Fibroblast of pulmonary artery (primary cell): ENCODE data around the gene ABCB6.

Source experiments
- DNase-seq: peaks from one replicate; pipeline ENCODE4 v3.0.0-alpha.2; 2010; ENCODE audit warnings: low read depth
- H3K4me3 ChIP-seq: replicated peaks from 2 replicates; pipeline ENCODE4 v1.5.1; 2011; ENCODE audit warnings: low read depth, mild to moderate bottlenecking, control low read depth, low read length, moderate library complexity
- CTCF ChIP-seq: IDR thresholded peaks from 2 replicates; pipeline ENCODE4 v1.5.1; 2011; ENCODE audit warnings: mild to moderate bottlenecking, control low read depth, low read length, inconsistent platforms; ENCODE audit errors: missing control alignments

Gene ABCB6

DNA sequence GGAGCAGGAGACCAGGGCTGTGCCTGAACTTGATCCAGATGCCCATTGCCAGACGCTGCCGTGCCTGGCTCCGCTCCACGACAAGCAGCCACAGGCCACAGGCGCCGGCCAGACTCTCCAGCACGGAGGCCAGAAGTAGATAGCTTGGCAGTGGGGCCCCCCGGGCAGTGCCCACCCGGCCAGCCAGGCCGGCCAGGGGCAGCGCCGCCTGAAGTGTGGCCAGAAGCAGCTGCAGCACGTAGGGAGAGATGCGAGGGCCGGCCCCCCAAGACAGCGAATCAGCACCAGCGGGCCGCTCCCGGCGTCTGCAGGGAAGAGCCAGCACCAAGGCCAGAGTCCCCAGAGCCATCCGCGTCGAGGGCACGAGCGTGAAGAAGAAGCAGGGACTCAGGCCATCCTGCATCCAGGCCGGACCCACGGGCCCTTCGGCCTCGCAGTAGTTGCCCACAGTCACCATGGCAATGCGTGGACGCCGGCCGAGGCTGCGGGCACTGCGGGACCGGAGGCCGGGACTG is 484 bp downstream of the ABCB6 start:
- DNase-seq = peak; percentile 75
- TF ChIP-seq CTCF = no peak
- H3K4me3 ChIP-seq = peak overlapping the region; percentile 63

DNA sequence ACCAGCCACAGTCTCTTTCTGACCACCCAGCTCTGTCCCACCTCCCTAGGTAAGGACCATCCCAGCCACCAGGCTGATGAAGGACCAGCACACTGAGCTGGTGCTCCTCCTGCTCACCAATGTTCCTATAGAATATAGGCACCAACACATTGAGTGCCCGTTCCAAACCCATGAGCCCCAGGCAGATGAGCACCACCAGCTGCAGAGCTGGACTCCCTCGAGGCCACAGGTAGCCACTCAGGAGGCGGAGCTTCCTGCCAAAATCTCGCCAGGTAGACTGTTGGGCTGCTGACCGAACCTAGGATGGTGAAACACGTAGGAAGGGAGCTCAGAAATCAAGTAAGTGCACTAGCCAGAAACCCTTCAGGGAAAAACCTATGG is 2.2 kb downstream of the ABCB6 start:
- no peak for TF ChIP-seq CTCF
- DNase-seq = no peak

DNA sequence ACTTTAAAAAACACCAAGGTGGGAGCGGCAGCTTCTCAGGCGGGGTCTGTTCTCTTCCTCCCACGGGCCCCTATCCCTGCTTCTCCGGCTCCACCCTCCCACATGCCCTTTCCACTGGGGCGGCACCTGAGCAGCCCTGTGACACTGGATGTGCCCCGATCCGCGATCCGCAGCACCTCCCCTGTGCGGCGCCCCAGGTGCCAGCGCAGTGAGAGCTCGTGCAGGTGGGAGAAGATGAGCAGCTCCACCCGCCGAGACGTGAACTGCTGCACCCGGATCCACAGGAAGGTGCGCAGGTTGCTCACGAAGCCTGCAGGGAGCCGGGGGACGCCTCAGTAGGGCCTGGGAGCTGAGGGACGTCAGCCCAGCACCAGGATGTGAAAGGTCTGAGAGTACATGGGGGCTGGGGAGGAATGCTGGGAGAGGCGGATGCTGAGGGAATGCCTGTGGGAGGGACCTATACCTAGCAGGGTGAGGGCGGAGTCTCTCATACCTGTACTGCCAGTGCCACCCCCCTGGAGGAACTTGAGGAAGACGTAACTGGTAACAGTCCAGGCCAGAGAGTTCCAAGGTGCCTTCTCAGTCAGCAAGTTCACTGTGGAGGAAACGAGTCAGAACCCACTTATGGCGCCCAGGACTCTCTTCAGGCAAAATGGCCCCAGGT is 2.8 kb downstream of the ABCB6 start:
- no peak for TF ChIP-seq CTCF
- H3K4me3 ChIP-seq = no peak overlapping the region
- no peak for DNase-seq

More for the DNA sequence above, 2.2 kb downstream of the ABCB6 start:
- H3K4me3 ChIP-seq = no peak overlapping the region

DNA sequence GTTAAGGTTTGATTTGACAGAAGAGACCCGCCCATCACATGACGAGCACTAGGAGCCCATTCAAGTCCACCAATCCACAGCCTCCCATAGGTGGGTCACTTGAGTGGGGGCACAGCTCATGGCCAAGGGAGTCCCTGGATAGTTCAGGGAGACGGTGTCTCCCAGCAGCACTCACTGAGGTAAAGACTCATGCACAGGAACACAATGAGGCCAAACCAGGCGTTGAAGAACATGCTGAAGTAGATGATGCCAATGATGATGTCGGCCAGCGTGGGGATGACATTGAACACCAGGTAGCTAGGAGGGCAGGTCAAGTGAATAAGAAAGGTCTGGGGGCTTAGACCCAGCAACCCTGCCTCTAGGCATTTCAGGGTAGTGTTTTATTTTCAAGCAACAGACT is 4.0 kb downstream of the ABCB6 start:
- DNase-seq = no peak
- H3K4me3 ChIP-seq = no peak overlapping the region
- no peak for TF ChIP-seq CTCF

DNA sequence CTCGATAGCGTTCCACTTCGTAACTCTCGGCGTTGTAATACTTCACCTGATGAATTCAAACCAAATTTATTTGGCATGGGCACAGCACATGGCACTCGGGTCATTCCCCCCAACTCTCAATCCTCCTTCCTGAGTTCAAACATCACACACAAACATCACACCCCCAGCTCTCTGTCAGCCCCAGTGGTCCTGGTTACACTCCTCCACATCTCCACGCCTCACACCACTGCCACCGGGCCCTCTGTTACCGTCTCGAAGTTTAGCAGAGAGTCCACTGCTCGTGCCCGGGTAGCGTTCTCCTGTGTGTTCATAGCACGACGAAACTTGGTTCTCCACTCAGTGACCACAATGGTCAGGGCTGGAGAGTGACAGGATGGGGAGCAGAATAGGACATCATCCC is 4.6 kb downstream of the ABCB6 start:
- H3K4me3 ChIP-seq = no peak overlapping the region
- DNase-seq = no peak
- TF ChIP-seq CTCF = no peak

- no peak overlapping the region for H3K4me3 ChIP-seq
- no peak for DNase-seq
- TF ChIP-seq CTCF = no peak
Measured at GRCh38 chr2:219213486-219214071, 5.2 kb downstream of the ABCB6 start.

DNA sequence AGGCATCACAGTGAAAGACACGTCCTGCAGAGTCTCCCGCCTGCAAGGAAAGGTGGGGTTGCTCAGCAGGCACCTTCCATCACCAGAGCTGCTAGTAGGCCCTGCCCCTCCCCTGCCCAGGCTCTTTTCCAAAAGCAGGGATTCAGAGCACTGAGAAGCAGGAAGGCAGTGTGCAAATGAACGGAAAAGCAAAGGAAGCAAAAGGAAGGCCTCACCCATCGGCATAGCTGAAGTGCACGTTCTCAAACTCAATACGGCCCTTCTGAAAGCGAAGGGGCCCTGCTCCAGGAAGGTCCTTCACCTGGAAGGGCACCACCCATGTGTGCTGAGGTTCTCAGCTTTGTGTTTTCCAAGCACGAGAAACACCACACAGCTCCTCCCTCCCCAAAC is 5.7 kb downstream of the ABCB6 start:
- H3K4me3 ChIP-seq = no peak overlapping the region
- DNase-seq = no peak
- no peak for TF ChIP-seq CTCF
